Suppressor macrophage (primary cell): ENCODE measurements around the gene HOTAIR.

ENCODE experiments used
- DNase-seq, 4 experiments: peaks; one replicate each; pipeline ENCODE4 v3.0.0-alpha.2; 2020 to 2022

The HOTAIR gene

GRCh38 chr12:53959314-53959713, 15.4 kb downstream of the HOTAIR start:
- no peak for DNase-seq

- DNase-seq = no peak
Measured at GRCh38 chr12:53958128-53958527, 16.6 kb downstream of the HOTAIR start.

GRCh38 chr12:53956914-53957536, 17.7 kb downstream of the HOTAIR start:
- no peak for DNase-seq

DNA sequence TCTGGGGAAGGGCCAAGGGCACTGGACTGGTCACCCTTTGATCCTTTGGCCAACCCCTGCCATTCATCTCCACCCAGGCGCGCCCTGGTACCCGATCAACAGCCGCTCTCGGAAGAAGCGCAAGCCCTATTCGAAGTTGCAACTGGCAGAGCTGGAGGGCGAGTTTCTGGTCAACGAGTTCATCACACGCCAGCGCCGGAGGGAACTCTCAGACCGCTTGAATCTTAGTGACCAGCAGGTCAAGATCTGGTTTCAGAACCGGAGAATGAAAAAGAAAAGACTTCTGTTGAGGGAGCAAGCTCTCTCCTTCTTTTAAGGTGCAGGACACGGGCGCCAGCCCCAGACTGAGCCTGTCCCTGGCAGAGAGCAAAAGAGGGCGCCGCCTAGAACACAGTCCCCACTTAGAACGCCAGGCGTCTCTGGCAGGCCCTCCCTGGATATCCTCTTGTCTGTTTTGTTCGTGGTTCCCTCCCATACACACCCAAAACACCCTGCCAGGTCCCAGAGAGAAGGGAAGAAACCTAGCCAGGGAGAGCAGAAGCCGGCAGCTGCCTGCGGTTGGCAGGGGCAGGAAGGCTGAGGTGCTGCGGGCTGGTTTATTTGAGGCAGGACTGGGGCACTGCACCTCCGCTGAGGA, 18.4 kb downstream of the HOTAIR start:
- DNase-seq = no peak

DNA sequence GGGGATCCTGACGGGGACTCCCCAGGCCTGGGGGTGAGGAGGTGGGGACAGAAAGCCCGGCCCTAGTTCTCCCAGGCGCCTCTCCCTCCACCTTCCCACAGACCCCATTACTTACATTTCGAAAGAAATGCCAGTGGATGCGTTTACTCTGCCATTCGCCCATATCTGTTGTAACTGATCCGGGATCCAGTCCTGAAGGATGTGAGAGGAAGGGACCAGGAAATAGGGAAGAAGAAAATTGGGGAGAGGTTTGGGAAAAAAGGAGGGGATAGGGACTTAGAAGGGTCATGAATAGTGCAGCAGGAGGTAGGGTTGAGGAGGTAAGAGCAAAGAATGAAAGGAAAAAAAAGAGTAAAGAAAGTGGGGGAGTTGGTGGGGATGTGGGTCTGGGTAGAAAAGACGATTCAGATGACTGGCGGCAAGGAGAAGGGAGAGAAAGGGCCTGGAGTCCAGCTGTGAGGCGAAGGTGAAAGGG, 18.9 kb downstream of the HOTAIR start:
- DNase-seq = no peak

- no peak for DNase-seq
Measured at GRCh38 chr12:53955036-53955775, 19.5 kb downstream of the HOTAIR start.

DNA sequence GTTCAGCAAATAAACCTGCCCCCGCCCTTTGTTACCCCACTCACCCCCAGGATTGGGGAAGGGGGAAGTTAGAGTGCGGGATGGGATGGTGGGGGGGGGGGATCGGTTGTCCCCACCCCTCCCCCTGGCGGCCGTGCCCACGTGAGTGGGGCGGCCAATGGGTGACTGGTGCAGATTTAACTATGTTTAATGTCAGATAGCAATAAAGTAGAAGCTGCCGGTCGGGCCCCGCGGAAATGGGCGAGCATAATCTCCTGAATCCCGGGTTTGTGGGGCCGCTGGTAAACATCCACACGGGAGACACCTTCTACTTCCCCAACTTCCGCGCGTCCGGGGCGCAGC, 20.1 kb downstream of the HOTAIR start, which contains the start of gene HOXC12:
Gene HOXC12, plus strand, starts transcription at position 210 of the 342 bp plus-strand sequence. Its CDS starts 27 bp downstream, at position 237.
- DNase-seq = no peak

- no peak for DNase-seq
Measured at GRCh38 chr12:53953831-53954693, 20.7 kb downstream of the HOTAIR start.

DNA sequence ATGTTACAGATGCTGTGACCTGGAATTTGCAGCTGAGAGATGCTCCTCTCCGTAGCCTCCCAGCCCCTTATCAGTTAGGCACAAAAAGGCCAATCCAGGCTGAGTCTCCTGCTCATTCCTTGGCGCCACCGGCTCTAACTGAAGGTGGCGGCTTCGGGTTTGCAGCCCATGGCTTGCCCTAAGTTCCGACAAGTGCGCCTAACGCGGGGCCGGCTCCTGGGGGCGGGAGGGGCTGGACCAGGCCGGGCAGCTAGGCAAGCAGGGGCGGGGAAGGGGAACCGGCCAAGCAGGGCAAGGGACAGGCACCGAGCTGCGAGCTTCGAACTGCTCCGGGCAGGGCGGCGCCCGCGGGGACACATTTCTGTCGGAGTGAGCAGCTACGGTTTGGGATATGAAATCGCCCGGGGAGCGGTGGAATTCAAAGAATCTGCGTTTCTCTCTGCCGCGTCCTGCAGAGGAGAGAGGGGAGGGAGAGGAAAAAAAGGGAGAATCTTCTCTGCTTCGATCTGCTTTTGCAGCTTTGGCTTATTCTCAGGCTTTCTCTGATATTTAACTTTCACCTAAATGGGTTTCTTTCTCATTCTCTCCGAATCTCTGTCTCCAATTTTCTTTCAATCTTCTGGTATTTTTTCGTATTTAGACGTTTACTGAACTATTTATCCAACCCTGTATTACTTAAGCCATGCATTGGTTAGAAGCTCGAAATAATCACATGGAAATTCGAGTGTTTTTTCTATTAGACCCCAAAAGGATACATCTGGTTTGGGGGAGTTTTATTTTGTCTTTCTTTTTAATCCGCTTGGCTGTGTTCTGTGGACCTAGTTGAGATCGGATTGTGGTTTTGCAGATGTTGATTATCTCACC, 21.7 kb downstream of the HOTAIR start:
- no peak for DNase-seq

DNA sequence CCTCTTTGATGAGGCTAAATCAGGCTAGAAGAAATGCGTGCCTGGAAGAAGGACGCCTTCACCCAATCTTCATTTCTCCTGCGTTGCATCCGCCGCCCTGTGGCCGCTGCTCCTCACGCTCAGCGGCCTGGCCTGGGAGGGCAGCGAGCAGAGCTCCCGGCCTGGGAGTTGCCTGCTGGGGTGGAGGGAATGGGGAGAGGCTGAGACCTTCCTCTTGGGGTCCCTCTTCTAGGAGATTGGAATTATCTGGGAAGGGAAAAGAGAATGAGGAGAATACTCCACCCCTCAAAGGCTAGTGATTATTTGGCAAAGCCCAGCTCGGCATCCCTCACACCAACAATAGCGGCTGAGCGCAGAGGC, 22.4 kb downstream of the HOTAIR start:
- DNase-seq = no peak

DNA sequence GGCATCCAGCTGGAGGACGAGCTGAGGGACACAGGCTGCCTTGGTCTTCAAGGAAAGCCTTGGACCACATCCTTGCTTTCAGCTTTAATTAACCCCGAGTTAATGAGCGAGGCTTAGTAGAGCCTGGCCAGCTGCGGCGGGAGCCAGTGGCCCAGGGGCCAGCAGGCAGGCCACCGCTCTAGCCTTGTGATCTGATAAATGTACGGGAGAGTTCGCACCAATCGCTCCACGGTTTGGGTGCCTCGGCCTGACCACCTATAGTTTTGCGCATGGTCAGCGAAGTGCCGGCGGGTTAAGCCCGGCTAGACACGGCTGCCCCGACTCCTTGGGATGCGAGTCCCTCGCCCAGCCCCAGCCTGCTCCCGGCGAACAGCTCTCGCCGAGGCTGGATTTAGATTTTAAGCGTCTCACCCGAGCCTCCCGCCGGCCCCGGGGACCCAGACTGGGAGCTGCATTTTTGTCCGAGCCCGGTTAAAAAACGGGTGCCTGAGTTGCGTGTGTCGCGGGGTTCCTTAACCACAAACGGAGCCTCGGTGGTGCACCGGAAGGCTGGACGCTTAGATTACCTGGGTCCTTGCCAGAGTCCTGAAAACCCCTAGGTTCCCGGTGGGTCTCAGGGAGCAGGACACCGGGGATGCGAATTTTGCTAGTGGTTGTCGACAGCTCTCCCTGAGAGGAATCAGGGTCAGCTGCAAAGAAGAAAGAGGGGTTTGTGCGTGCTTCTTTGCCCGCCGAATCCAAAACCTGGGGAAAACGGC, 23.0 kb downstream of the HOTAIR start:
- DNase-seq = no peak

- DNase-seq = no peak
Measured at GRCh38 chr12:53950789-53951576, 23.8 kb downstream of the HOTAIR start.

- no peak for DNase-seq
Measured at GRCh38 chr12:53950437-53950773, 24.3 kb downstream of the HOTAIR start.

GRCh38 chr12:53949631-53950436, 24.9 kb downstream of the HOTAIR start:
- no peak for DNase-seq

DNA sequence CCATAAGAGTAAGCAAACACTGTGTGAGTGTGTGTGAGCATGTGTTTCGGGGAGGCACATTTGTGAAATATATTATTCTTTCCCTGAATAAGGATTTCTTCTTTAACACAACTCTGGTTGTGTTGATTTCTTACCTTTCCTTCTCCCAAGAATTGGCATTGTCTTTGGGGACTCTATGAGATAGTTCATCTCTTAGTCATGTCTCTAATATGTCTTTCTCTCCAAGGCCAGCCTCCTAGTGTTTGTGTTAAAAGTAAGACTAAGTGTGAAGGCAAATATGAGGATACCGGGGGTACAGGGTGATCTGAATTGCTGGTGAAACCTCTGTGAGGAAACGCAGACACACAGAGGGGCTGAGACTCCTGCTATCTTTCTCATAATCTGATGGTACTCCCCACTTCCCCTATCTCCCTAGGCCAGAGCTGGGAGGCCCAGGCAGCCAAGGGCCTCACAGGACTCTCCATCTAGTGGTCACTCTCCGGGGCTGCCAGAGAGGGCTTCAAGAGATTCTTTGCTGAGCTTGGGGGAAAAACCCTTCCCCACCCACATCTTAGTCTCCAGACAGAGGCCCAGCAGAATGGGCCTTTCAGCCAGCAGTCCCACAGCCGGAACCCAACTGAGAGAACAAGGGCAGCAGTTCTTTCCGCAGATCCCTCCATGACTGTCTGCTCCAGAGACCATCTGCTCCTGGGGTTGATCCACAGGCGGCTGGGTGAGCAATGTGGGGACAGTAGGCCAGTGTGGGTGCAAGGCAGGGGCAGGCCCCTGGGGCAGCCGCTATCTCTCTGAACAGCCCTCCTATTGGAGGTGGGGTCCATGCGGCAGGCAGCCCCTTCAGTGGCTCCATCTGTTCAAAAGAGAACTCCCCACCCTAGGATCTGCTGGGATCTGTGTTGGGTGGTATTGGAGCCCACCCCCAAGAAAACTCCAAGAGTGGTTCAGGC, 25.8 kb downstream of the HOTAIR start:
- DNase-seq = peak in 1 of 4 experiments; percentile 23

DNA sequence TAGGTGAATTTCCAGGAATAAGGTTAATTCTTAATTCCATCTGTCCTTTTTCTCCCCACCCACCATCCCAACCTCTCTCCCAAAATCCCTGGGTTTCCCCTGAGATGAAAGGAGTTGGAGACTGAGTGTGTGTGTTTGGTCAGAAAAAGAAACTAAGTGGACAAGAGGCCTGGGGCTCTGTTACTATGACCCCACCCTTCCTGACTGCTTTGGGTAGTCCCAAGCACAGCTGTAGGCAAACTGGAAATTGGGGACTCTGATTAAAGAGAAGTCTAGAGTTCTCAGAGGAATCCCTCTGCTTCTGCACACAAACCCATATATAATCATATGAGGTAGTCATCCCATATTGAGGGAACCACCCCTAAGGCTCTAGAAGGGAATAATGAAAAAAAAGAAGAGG, 27.0 kb downstream of the HOTAIR start:
- no peak for DNase-seq

DNA sequence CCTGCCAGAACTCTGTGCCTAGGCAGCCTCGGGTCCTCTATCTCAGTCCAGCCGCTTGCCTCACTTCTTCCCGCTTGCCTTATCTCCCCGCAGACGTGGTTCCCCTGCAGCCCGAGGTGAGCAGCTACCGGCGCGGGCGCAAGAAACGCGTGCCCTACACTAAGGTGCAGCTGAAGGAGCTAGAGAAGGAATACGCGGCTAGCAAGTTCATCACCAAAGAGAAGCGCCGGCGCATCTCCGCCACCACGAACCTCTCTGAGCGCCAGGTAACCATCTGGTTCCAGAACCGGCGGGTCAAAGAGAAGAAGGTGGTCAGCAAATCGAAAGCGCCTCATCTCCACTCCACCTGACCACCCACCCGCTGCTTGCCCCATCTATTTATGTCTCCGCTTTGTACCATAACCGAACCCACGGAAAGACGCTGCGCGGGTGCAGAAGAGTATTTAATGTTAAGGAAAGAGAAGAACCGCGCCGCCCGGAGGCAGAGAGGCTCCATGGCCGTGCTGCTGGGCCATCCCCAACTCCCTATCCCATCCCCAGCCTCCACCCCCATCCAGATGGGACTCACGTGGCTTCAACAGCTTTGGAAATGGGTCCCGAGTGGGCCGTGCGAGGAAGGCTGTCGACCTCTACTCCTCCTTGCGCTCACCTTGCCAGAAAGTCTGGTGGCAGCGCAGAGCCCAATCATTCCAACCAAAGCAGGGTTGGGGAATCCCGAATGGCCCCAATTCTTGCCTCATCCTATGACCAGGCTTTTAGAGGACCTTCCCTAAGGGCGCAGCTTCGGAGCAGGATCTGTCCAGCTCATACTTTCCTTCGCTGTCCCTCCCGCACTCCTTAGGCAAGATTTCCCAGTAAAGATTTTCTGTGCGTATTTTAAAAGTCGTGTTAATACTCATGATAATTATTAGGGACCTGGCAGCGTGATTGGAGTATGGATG, 29.6 kb downstream of the HOTAIR start:
- DNase-seq = no peak
